ENCODE data around the gene XK. TPM values are rescaled to one million over a fixed set of nuclear protein-coding genes. Genes with fewer than 3 reads are reported as not detected.

XK gene
- total and polyA plus RNA-seq, 12 donors, result 1.8 to 10.1 (median 7.2) TPM

DNA sequence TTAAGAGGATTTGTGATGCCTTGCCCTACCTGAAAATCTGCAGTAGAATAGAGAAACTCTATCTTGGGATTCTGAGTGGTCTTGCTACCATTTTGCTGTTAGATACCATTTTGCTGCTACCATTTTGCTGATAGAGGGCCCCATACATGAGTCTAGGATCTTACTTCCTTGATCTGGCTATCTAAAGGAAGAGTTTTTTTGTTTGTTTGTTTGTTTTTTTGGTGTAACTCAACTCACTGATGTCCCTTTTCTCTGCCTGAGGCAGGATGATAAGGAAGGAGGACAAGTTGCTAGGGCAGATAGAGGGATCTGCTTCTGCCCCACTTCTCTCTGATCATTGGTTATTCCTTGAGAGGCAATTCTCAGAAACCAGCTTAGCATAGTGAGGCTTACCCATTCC, 31.0 kb downstream of the XK start:
- H3K4me3 ChIP-seq, result no peak overlapping the region
- ATAC-seq, result no peak
- intact Hi-C loops (cut with DNase I), result no loop called here
- TF ChIP-seq, protein P1, sequence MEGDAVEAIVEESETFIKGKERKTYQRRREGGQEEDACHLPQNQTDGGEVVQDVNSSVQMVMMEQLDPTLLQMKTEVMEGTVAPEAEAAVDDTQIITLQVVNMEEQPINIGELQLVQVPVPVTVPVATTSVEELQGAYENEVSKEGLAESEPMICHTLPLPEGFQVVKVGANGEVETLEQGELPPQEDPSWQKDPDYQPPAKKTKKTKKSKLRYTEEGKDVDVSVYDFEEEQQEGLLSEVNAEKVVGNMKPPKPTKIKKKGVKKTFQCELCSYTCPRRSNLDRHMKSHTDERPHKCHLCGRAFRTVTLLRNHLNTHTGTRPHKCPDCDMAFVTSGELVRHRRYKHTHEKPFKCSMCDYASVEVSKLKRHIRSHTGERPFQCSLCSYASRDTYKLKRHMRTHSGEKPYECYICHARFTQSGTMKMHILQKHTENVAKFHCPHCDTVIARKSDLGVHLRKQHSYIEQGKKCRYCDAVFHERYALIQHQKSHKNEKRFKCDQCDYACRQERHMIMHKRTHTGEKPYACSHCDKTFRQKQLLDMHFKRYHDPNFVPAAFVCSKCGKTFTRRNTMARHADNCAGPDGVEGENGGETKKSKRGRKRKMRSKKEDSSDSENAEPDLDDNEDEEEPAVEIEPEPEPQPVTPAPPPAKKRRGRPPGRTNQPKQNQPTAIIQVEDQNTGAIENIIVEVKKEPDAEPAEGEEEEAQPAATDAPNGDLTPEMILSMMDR (IDR thresholded peaks at IDR 0.05), result no peak
- H3K4me1 ChIP-seq, result no peaks in the 10 kb centered on the region
- no peaks in the 10 kb centered on the region for H3K9me3 ChIP-seq
- no peak for DNase-seq
- H3K27me3 ChIP-seq, result peaks cover 0 to 10% (median 0%) of the 10 kb centered on the region in 7 donors
- no peaks in the 10 kb centered on the region for H3K36me3 ChIP-seq
- H3K27ac ChIP-seq, result no peak overlapping the region

DNA sequence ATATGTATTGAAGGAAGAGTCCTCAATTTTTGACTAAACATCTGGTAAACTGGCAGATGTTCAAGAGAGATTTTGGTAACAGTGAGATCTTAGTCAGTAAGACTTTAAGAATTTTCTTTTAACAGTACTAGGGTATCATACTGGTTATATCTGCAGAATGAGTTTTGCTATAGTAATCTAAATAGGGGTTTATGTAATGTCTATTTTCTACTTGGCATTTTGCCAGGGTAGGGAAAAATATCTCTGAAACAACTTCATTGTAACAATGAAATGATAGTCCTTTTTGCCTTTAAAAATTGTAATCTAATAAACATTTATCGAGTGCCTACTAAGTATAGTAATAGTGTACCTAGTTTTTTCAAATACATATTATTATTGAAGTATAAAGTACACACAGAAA, 32.1 kb downstream of the XK start:
- intact Hi-C loops (cut with DNase I), result no loop called here
- no peak overlapping the region for H3K4me3 ChIP-seq
- no peaks in the 10 kb centered on the region for H3K9me3 ChIP-seq
- WGBS, 2 donors, result 55 to 79% methylated on average over 1 of the region's 1 CpG
- ATAC-seq (no peak), DNase-seq (no peak)
- H3K27me3 ChIP-seq, result peaks cover 0 to 11% (median 0%) of the 10 kb centered on the region in 7 donors
- H3K27ac ChIP-seq, result no peak overlapping the region
- TF ChIP-seq, protein P1 (IDR thresholded peaks at IDR 0.05), result no peak
- H3K4me1 ChIP-seq, result peaks cover 0 to 5% (median 0%) of the 10 kb centered on the region in 9 donors
- no peaks in the 10 kb centered on the region for H3K36me3 ChIP-seq

DNA sequence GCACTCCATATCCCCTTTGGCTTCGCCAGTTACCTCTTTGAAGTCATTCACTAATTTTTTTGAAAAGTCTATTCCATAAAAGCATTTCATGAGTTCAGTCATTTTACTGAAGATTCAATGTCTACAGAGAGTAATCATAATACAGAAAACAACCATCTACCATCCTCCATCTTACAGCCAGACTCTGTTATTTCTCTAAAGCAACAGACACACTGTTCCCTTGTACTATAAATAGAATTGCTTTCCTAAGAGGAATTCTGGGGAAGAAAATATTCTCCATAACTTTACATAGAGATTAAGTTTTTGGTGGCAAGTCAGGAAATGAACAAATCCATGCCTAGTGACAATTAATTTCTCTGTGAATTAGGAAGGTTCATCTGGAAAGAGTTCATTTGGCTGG, 37.0 kb downstream of the XK start:
- Histone ChIP-seq H3K9me3 (no peaks in the 10 kb centered on the region), H3K36me3 (no peaks in the 10 kb centered on the region), H3K27ac (peak overlapping the region in 5 of 10 donors; percentile 39 to 65 (median 48)), H3K4me1 (peaks cover 0 to 9% (median 0%) of the 10 kb centered on the region in 9 donors), H3K27me3 (peaks cover 0 to 13% (median 0%) of the 10 kb centered on the region in 7 donors), H3K4me3 (no peak overlapping the region)
- ATAC-seq (peak in 2 of 8 donors; percentile 33 to 70), DNase-seq (no peak)
- intact Hi-C loops (cut with DNase I), result no loop called here
- TF ChIP-seq, protein P1 (IDR thresholded peaks at IDR 0.05), result no peak
- 63 to 76% methylated on average over 1 of the region's 1 CpG for WGBS, 2 donors

DNA sequence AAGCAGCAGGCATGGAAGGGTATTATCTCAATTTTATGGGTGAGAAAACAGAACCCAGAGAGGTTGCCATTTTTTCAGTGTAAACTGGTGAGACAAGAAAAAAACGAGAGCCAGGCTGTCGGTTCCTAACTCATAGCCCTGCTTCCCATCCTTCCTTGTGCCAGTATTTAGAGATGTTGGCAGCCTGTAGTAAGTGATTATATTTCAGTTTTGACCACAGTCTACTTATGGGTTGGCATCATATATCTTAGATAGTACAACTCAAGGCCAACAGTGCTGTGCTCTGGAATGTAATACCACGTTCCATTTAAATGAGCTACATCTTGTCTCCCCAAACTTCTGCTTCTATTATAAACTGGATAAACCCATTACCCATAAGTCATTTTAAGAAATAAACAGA, 40.8 kb downstream of the XK start:
- no peaks in the 10 kb centered on the region for H3K36me3 ChIP-seq
- H3K27me3 ChIP-seq, result peaks cover 0 to 10% (median 0%) of the 10 kb centered on the region in 7 donors
- H3K9me3 ChIP-seq, result no peaks in the 10 kb centered on the region
- ATAC-seq (no peak), DNase-seq (no peak)
- H3K4me1 ChIP-seq, result peaks cover 0 to 9% (median 0%) of the 10 kb centered on the region in 9 donors
- intact Hi-C loops (cut with DNase I), result no loop called here
- no peak overlapping the region for H3K27ac ChIP-seq
- no peak overlapping the region for H3K4me3 ChIP-seq
- 83 to 91% methylated on average over 3 of the region's 3 CpGs for WGBS, 2 donors
- TF ChIP-seq, protein P1 (IDR thresholded peaks at IDR 0.05), result no peak
